ENCODE results near the gene UNC45A. TPM values are rescaled to one million over a fixed set of nuclear protein-coding genes. Genes with fewer than 3 reads are reported as not detected.

The UNC45A gene
- total and polyA plus RNA-seq, 2 donors: 37.2 to 110 TPM

GRCh38 chr15:90932660-90932991 lies 2.5 kb upstream of the UNC45A start:
- no peaks in the 10 kb centered on the region for H3K4me1 ChIP-seq (ENCODE audit: insufficient read depth)
- no peak overlapping the region for H3K27ac ChIP-seq (ENCODE audit: low read depth)
- H3K4me3 ChIP-seq (ENCODE audit: low read depth, low read length): no peak overlapping the region
- DNase-seq (ENCODE audit: extremely low spot score): no peak
- 20% methylated on average over 5 of the region's 5 CpGs for WGBS
- no peaks in the 10 kb centered on the region for H3K36me3 ChIP-seq (ENCODE audit: insufficient read depth)

GRCh38 chr15:90933301-90933700 lies 1.8 kb upstream of the UNC45A start:
- no peaks in the 10 kb centered on the region for H3K36me3 ChIP-seq (ENCODE audit: insufficient read depth)
- H3K4me3 ChIP-seq (ENCODE audit: low read depth, low read length): no peak overlapping the region
- H3K4me1 ChIP-seq (ENCODE audit: insufficient read depth): no peaks in the 10 kb centered on the region
- 80% methylated on average over 1 of the region's 1 CpG for WGBS
- no peak for DNase-seq (ENCODE audit: extremely low spot score)
- H3K27ac ChIP-seq (ENCODE audit: low read depth): no peak overlapping the region

GRCh38 chr15:90934256-90934948 lies 683 bp upstream of the UNC45A start:
- DNase-seq (ENCODE audit: extremely low spot score): no peak
- H3K4me1 ChIP-seq (ENCODE audit: insufficient read depth): no peaks in the 10 kb centered on the region
- H3K27ac ChIP-seq (ENCODE audit: low read depth): no peak overlapping the region
- H3K4me3 ChIP-seq (ENCODE audit: low read depth, low read length): peak overlapping the region; percentile 50
- no peaks in the 10 kb centered on the region for H3K36me3 ChIP-seq (ENCODE audit: insufficient read depth)
- 3% methylated on average over 19 of the region's 19 CpGs for WGBS

GRCh38 chr15:90936823-90937222 lies 1.7 kb downstream of the UNC45A start:
- no peak overlapping the region for H3K4me3 ChIP-seq (ENCODE audit: low read depth, low read length)
- 72% methylated on average over 1 of the region's 1 CpG for WGBS
- H3K27ac ChIP-seq (ENCODE audit: low read depth): no peak overlapping the region
- no peak for DNase-seq (ENCODE audit: extremely low spot score)
- no peaks in the 10 kb centered on the region for H3K4me1 ChIP-seq (ENCODE audit: insufficient read depth)
- peaks cover 5% of the 10 kb centered on the region for H3K36me3 ChIP-seq (ENCODE audit: insufficient read depth)

- peaks cover 7% of the 10 kb centered on the region for H3K36me3 ChIP-seq (ENCODE audit: insufficient read depth)
- no peak for DNase-seq (ENCODE audit: extremely low spot score)
- 93% methylated on average over 5 of the region's 5 CpGs for WGBS
Measured at GRCh38 chr15:90938261-90938660, 3.2 kb downstream of the UNC45A start.

GRCh38 chr15:90939756-90940155 lies 4.7 kb downstream of the UNC45A start:
- Histone ChIP-seq H3K36me3 (ENCODE audit: insufficient read depth) (peaks cover 7% of the 10 kb centered on the region), H3K4me1 (ENCODE audit: insufficient read depth) (no peaks in the 10 kb centered on the region), H3K4me3 (ENCODE audit: low read depth, low read length) (no peak overlapping the region), H3K27ac (ENCODE audit: low read depth) (no peak overlapping the region)
- 77% methylated on average over 7 of the region's 7 CpGs for WGBS
- no peak for DNase-seq (ENCODE audit: extremely low spot score)

More at GRCh38 chr15:90938261-90938660, 3.2 kb downstream of the UNC45A start:
- Histone ChIP-seq H3K27ac (ENCODE audit: low read depth) (no peak overlapping the region), H3K4me1 (ENCODE audit: insufficient read depth) (no peaks in the 10 kb centered on the region), H3K4me3 (ENCODE audit: low read depth, low read length) (no peak overlapping the region)

DNA sequence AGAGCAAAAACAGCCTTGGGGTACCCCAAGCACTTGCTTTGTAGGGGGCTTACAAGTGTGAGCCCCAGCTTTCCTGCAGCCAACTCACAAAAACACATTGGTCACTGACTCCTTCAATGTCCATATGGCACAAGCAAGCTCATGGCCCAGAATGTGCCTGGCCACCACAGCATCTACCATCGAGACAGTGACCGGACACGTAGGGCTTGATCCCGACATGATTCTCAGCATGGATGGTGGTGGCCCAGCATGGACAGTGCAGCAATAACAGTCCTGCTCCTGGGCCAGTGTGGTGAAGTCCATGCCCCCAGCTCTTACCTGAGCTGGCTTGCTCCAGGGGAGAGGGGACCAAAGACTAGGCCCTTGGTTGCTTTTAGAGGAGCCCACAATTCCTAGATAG lies 6.0 kb downstream of the UNC45A start:
- Histone ChIP-seq H3K4me1 (ENCODE audit: insufficient read depth) (no peaks in the 10 kb centered on the region), H3K36me3 (ENCODE audit: insufficient read depth) (peaks cover 9% of the 10 kb centered on the region), H3K27ac (ENCODE audit: low read depth) (no peak overlapping the region), H3K4me3 (ENCODE audit: low read depth, low read length) (no peak overlapping the region)
- DNase-seq (ENCODE audit: extremely low spot score): no peak
- WGBS: 94% methylated on average over 4 of the region's 4 CpGs

DNA sequence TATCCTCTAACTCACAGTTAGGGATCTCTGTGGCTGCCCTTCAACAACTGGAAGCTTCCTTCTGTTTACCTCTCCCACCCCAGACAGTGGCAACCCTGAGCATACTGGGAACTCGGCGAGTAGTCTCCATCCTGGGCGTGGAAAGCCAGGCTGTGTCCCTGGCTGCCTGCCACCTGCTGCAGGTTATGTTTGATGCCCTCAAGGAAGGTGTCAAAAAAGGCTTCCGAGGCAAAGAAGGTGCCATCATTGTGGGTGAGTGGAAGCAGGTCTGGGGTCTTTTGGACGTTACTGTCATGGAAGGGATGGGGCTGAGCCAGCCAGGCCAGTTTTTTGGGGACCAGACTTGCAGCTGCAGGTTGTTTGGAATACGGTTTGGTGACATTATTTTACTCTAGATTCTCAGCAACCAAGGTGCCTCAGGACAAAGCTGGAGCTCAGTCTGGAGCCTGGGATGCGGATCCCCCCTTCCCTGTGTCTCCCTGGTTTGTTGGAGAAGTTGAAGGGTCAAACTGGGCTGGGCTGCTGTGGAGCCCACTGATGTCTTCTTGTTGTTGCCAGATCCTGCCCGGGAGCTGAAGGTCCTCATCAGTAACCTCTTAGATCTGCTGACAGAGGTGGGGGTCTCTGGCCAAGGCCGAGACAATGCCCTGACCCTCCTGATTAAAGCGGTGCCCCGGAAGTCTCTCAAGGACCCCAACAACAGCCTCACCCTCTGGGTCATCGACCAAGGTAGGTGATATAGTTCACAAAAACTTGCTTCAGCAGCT lies 7.5 kb downstream of the UNC45A start:
- DNase-seq (ENCODE audit: extremely low spot score): no peak

GRCh38 chr15:90945091-90945490 lies 10.0 kb downstream of the UNC45A start:
- Histone ChIP-seq H3K27ac (ENCODE audit: low read depth) (no peak overlapping the region), H3K4me3 (ENCODE audit: low read depth, low read length) (no peak overlapping the region), H3K36me3 (ENCODE audit: insufficient read depth) (peaks cover 9% of the 10 kb centered on the region), H3K4me1 (ENCODE audit: insufficient read depth) (no peaks in the 10 kb centered on the region)
- 89% methylated on average over 7 of the region's 7 CpGs for WGBS
- DNase-seq (ENCODE audit: extremely low spot score): no peak

More for the DNA sequence above, 7.5 kb downstream of the UNC45A start:
- Histone ChIP-seq H3K4me1 (ENCODE audit: insufficient read depth) (no peaks in the 10 kb centered on the region), H3K27ac (ENCODE audit: low read depth) (no peak overlapping the region), H3K4me3 (ENCODE audit: low read depth, low read length) (no peak overlapping the region), H3K36me3 (ENCODE audit: insufficient read depth) (peaks cover 9% of the 10 kb centered on the region)
- 92% methylated on average over 12 of the region's 12 CpGs for WGBS

DNA sequence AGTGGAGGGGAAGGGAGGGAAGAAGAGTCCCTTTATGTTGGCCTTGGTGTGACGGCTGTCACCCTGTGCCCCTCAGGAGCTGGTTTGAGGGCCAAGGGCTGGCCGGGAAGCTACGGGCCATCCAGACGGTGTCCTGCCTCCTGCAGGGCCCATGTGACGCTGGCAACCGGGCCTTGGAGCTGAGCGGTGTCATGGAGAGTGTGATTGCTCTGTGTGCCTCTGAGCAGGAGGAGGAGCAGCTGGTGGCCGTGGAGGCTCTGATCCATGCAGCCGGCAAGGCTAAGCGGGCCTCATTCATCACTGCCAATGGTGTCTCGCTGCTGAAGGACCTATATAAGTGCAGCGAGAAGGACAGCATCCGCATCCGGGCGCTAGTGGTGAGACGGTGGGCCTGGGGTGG lies 11.5 kb downstream of the UNC45A start:
- peaks cover 5% of the 10 kb centered on the region for H3K36me3 ChIP-seq (ENCODE audit: insufficient read depth)
- WGBS: 92% methylated on average over 16 of the region's 16 CpGs
- no peaks in the 10 kb centered on the region for H3K4me1 ChIP-seq (ENCODE audit: insufficient read depth)
- H3K4me3 ChIP-seq (ENCODE audit: low read depth, low read length): no peak overlapping the region
- H3K27ac ChIP-seq (ENCODE audit: low read depth): no peak overlapping the region
- DNase-seq (ENCODE audit: extremely low spot score): no peak

- no peaks in the 10 kb centered on the region for H3K4me1 ChIP-seq (ENCODE audit: insufficient read depth)
- peaks cover 5% of the 10 kb centered on the region for H3K36me3 ChIP-seq (ENCODE audit: insufficient read depth)
- no peak for DNase-seq (ENCODE audit: extremely low spot score)
- H3K27ac ChIP-seq (ENCODE audit: low read depth): no peak overlapping the region
- 83% methylated on average over 8 of the region's 8 CpGs for WGBS
- no peak overlapping the region for H3K4me3 ChIP-seq (ENCODE audit: low read depth, low read length)
Measured at GRCh38 chr15:90946941-90947576, 12.0 kb downstream of the UNC45A start.

DNA sequence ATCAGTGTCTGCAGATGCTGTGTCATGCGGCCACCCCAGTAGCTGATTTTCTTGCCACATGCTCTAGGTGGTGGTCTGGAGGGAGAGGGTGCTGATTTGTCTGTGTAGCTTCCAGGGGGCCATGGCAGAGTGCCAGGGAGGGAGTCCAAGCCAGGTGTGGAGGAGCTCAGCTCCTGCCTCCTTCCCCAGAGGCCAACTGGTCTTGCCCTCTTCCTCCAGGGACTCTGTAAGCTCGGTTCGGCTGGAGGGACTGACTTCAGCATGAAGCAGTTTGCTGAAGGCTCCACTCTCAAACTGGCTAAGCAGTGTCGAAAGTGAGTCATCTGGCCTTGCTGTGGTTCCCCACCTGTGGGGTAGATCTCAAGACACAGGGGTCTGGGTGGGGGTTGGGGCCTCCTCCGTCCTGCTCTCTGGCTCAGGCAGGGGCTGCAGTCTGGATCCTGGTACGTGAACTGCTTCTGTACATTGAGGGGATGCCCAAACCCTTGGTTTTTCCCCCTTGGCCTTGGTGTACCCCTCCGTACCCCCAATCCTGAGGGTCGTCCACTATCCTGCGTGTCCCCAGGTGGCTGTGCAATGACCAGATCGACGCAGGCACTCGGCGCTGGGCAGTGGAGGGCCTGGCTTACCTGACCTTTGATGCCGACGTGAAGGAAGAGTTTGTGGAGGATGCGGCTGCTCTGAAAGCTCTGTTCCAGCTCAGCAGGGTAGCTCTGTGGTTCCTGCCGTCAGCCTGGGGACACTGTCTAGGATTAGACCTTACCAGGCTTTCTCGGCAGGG lies 12.7 kb downstream of the UNC45A start:
- peaks cover 2% of the 10 kb centered on the region for H3K36me3 ChIP-seq (ENCODE audit: insufficient read depth)
- no peak for DNase-seq (ENCODE audit: extremely low spot score)
- no peaks in the 10 kb centered on the region for H3K4me1 ChIP-seq (ENCODE audit: insufficient read depth)
- no peak overlapping the region for H3K4me3 ChIP-seq (ENCODE audit: low read depth, low read length)
- WGBS: 89% methylated on average over 18 of the region's 18 CpGs
- H3K27ac ChIP-seq (ENCODE audit: low read depth): no peak overlapping the region

GRCh38 chr15:90948506-90948905 lies 13.4 kb downstream of the UNC45A start:
- Histone ChIP-seq H3K4me3 (ENCODE audit: low read depth, low read length) (no peak overlapping the region), H3K27ac (ENCODE audit: low read depth) (no peak overlapping the region), H3K36me3 (ENCODE audit: insufficient read depth) (peaks cover 2% of the 10 kb centered on the region), H3K4me1 (ENCODE audit: insufficient read depth) (no peaks in the 10 kb centered on the region)
- WGBS: 91% methylated on average over 8 of the region's 8 CpGs
- no peak for DNase-seq (ENCODE audit: extremely low spot score)

Data from urinary bladder (tissue), 4 donors.